H1 (cell line): ENCODE measurements around the gene RASSF9. TPM values are rescaled to one million over a fixed set of nuclear protein-coding genes. Genes with fewer than 3 reads are reported as not detected.

Source experiments
- CTCF ChIA-PET: fragments of 300-600 bp; sonication (Branson Sonifier 250); formaldehyde crosslinking; loops from one replicate; lab custom pipeline; 2021; ENCODE audit not compliant: partially characterized antibody; lab: Charles Lee
- POLR2A ChIA-PET: fragments of 300-600 bp; sonication (Branson Sonifier 250); formaldehyde crosslinking; loops from one replicate; lab custom pipeline; 2021; ENCODE audit warnings: inconsistent platforms; ENCODE audit not compliant: partially characterized antibody; lab: Charles Lee
- DNase-seq, 2 experiments: peaks; one replicate each; pipeline versions ENCODE4 v3.0.0 to v3.0.0-alpha.2; 2010 to 2022; ENCODE audit warnings: low spot score in 2 of 2, low read depth in 1 of 2, mixed read lengths in 1 of 2
- FAIRE-seq: peaks from 2 replicates; lab custom pipeline; 2011; peaks lifted over from hg19 to GRCh38; lab: Jason Lieb, UNC
- H2AFZ ChIP-seq: 2 replicates; pipeline ENCODE4 v1.8.1; 2012; ENCODE audit warnings: low read length, inconsistent platforms
- H2AK5ac ChIP-seq: 2 replicates; pipeline ENCODE4 v1.6.1; 2013; ENCODE audit warnings: low read depth, low read length
- H2BK120ac ChIP-seq: replicated peaks from 2 replicates; pipeline ENCODE3; 2013; ENCODE audit warnings: low read depth, low read length, inconsistent platforms
- H2BK12ac ChIP-seq: 2 replicates; pipeline ENCODE4 v1.6.1; 2013; ENCODE audit warnings: low read depth, low read length
- H2BK15ac ChIP-seq: 2 replicates; pipeline ENCODE4 v1.6.1; 2013; ENCODE audit warnings: low read length
- H2BK20ac ChIP-seq: 2 replicates; pipeline ENCODE4 v1.6.1; 2013; ENCODE audit warnings: low read length
- H2BK5ac ChIP-seq: 2 replicates; pipeline ENCODE4 v1.6.1; 2013; ENCODE audit warnings: low read depth, low read length
- H3K14ac ChIP-seq: 2 replicates; pipeline ENCODE4 v1.6.1; 2013; ENCODE audit warnings: inconsistent platforms; ENCODE audit not compliant: insufficient read length
- H3K18ac ChIP-seq: 2 replicates; pipeline ENCODE4 v1.6.1; 2013; ENCODE audit warnings: low read length; ENCODE audit errors: extremely low read depth
- H3K23ac ChIP-seq: 2 replicates; pipeline ENCODE4 v1.6.1; 2013; ENCODE audit warnings: inconsistent platforms; ENCODE audit not compliant: insufficient read length
- H3K23me2 ChIP-seq: 2 replicates; pipeline ENCODE4 v1.6.1; 2013; ENCODE audit warnings: low read depth, low read length
- H3K27ac ChIP-seq: 2 replicates; pipeline ENCODE4 v1.6.1; 2011; ENCODE audit warnings: low read depth, low read length, inconsistent platforms
- H3K27me3 ChIP-seq, 4 experiments: replicated peaks in 1 of 4; 1 replicate in 1 of 4; 2 replicates in 3 of 4; pipeline versions ENCODE4 v1.6.1 to v1.8.1; 2011 to 2013; ENCODE audit warnings: low read length in 3 of 4, mild to moderate bottlenecking in 3 of 4, inconsistent platforms in 2 of 4, mixed read lengths in 2 of 4, moderate library complexity in 1 of 4; ENCODE audit not compliant: control insufficient read depth in 3 of 4, insufficient read depth in 3 of 4; ENCODE audit errors: extremely low read depth in 1 of 4
- H3K36me3 ChIP-seq, 4 experiments: 2 replicates each; pipeline versions ENCODE4 v1.6.1 to v1.8.1; 2011 to 2013; ENCODE audit warnings: mild to moderate bottlenecking in 4 of 4, low read length in 3 of 4, moderate library complexity in 2 of 4, control low read depth in 1 of 4, inconsistent platforms in 1 of 4; ENCODE audit not compliant: insufficient read depth in 4 of 4, control insufficient read depth in 2 of 4
- H3K4ac ChIP-seq: replicated peaks from 2 replicates; pipeline ENCODE3; 2013; ENCODE audit warnings: low read length, low read depth, mixed read lengths, inconsistent platforms; ENCODE audit not compliant: insufficient read length
- H3K4me1 ChIP-seq, 4 experiments: replicated peaks in 1 of 4; 1 replicate in 1 of 4; 2 replicates in 3 of 4; pipeline versions ENCODE4 v1.6.1 to v1.8.1; 2011 to 2013; ENCODE audit warnings: low read length in 3 of 4, inconsistent platforms in 2 of 4, mixed read lengths in 1 of 4; ENCODE audit not compliant: insufficient read depth in 4 of 4, control insufficient read depth in 3 of 4
- H3K4me2 ChIP-seq, 2 experiments: 2 replicates each; pipeline versions ENCODE4 v1.6.1 to v1.8.1; 2011 to 2013; ENCODE audit warnings: low read depth in 2 of 2, low read length in 2 of 2, control low read depth in 1 of 2, inconsistent platforms in 1 of 2, mild to moderate bottlenecking in 1 of 2; ENCODE audit not compliant: insufficient read depth in 1 of 2
- H3K4me3 ChIP-seq, 4 experiments: fragments of 200-600, 300-600 bp in 1 of 4; sonication (generic), shearing (Covaris generic), sonication (Bioruptor Twin) in 1 of 4; 2 replicates each; pipeline versions ENCODE4 v1.5.1 to v1.8.1; 2011 to 2016; ENCODE audit warnings: low read length in 4 of 4, low read depth in 3 of 4, control low read depth in 2 of 4, inconsistent platforms in 2 of 4, mild to moderate bottlenecking in 2 of 4, mixed read lengths in 1 of 4, moderate library complexity in 1 of 4; ENCODE audit not compliant: insufficient read depth in 2 of 4; ENCODE audit errors: extremely low read depth in 1 of 4
- H3K56ac ChIP-seq: replicated peaks from 2 replicates; pipeline ENCODE3; 2013; ENCODE audit warnings: low read depth, mild to moderate bottlenecking, mixed read lengths, low read length, inconsistent platforms; ENCODE audit not compliant: insufficient read length
- H3K79me1 ChIP-seq: 2 replicates; pipeline ENCODE4 v1.6.1; 2013; ENCODE audit warnings: low read depth, low read length, control low read depth
- H3K79me2 ChIP-seq, 2 experiments: 2 replicates each; pipeline versions ENCODE4 v1.6.1 to v1.8.1; 2012 to 2013; ENCODE audit warnings: low read length in 2 of 2, mild to moderate bottlenecking in 2 of 2, inconsistent platforms in 1 of 2; ENCODE audit not compliant: insufficient read depth in 2 of 2, control insufficient read depth in 1 of 2
- H3K9ac ChIP-seq, 4 experiments: replicated peaks in 1 of 4; 1 replicate in 1 of 4; 2 replicates in 3 of 4; pipeline versions ENCODE4 v1.6.1 to v1.8.1; 2011 to 2013; ENCODE audit warnings: low read depth in 3 of 4, low read length in 3 of 4, control low read depth in 2 of 4, mild to moderate bottlenecking in 2 of 4, moderate library complexity in 2 of 4, inconsistent platforms in 1 of 4; ENCODE audit errors: extremely low read depth in 1 of 4
- H3K9me3 ChIP-seq, 2 experiments: 2 replicates each; pipeline versions ENCODE4 v1.6.1 to v1.8.1; 2012 to 2013; ENCODE audit warnings: mild to moderate bottlenecking in 2 of 2, moderate library complexity in 2 of 2, control low read depth in 1 of 2, inconsistent platforms in 1 of 2, low read depth in 1 of 2, low read length in 1 of 2, mixed read lengths in 1 of 2; ENCODE audit not compliant: insufficient read depth in 2 of 2
- H4K20me1 ChIP-seq, 2 experiments: replicated peaks in 1 of 2; 2 replicates each; pipeline versions ENCODE3 to v1.8.1; 2011 to 2013; ENCODE audit warnings: inconsistent platforms in 2 of 2, low read length in 2 of 2, mild to moderate bottlenecking in 1 of 2; ENCODE audit not compliant: insufficient read depth in 2 of 2, control insufficient read depth in 1 of 2
- H4K5ac ChIP-seq: 2 replicates; pipeline ENCODE4 v1.6.1; 2013; ENCODE audit warnings: low read length, low read depth, mixed read lengths, inconsistent platforms; ENCODE audit not compliant: insufficient read length
- H4K8ac ChIP-seq: 2 replicates; pipeline ENCODE4 v1.8.0; 2013; ENCODE audit warnings: mild to moderate bottlenecking, moderate library complexity, low read length, inconsistent platforms; ENCODE audit not compliant: insufficient read depth; ENCODE audit errors: extremely low read depth
- H4K91ac ChIP-seq: replicated peaks from 2 replicates; pipeline ENCODE3; 2013; ENCODE audit warnings: low read length, mixed read lengths, inconsistent platforms; ENCODE audit not compliant: insufficient read length
- ATF2 ChIP-seq: IDR thresholded peaks from 2 replicates; pipeline ENCODE4 v1.6.1; 2012; ENCODE audit warnings: low read length, inconsistent platforms
- CHD2 ChIP-seq: IDR thresholded peaks from 2 replicates; pipeline ENCODE4 v1.6.1; 2012; ENCODE audit warnings: low read length, improper control_type of control experiment
- CREB1 ChIP-seq: IDR thresholded peaks from 2 replicates; pipeline ENCODE4 v1.6.1; 2012; ENCODE audit warnings: inconsistent platforms
- EGR1 ChIP-seq: IDR thresholded peaks from 2 replicates; pipeline ENCODE4 v1.6.1; 2011; ENCODE audit warnings: low read depth, low read length, borderline replicate concordance
- EP300 ChIP-seq, 2 experiments: IDR thresholded peaks; 1 replicate in 1 of 2; 2 replicates in 1 of 2; pipeline ENCODE4 v1.6.1; 2011 to 2012; ENCODE audit warnings: low read depth in 2 of 2, low read length in 2 of 2, mild to moderate bottlenecking in 2 of 2, borderline replicate concordance in 1 of 2, inconsistent platforms in 1 of 2, moderate library complexity in 1 of 2
- JUN ChIP-seq: IDR thresholded peaks from 2 replicates; pipeline ENCODE4 v1.6.1; 2011; ENCODE audit warnings: low read depth, mild to moderate bottlenecking, improper control_type of control experiment, low read length
- NANOG ChIP-seq: IDR thresholded peaks from 2 replicates; pipeline ENCODE4 v1.6.1; 2011; ENCODE audit warnings: low read length, low read depth, mild to moderate bottlenecking, inconsistent platforms; ENCODE audit not compliant: insufficient read depth, poor library complexity, severe bottlenecking
- RNF2 ChIP-seq: fragments of 200-900, 300-1000 bp; sonication (generic); IDR thresholded peaks from 2 replicates; pipeline ENCODE4 v1.7.1; 2016; ENCODE audit warnings: borderline replicate concordance, low read depth, mild to moderate bottlenecking, antibody characterized with exemption, low read length; ENCODE audit not compliant: poor library complexity, severe bottlenecking; ENCODE audit errors: missing control alignments
- SRF ChIP-seq: IDR thresholded peaks from 2 replicates; pipeline ENCODE4 v1.6.1; 2011; ENCODE audit warnings: mild to moderate bottlenecking, low read depth, low read length, moderate library complexity
- TAF7 ChIP-seq: optimal IDR thresholded peaks from 2 replicates; pipeline ENCODE3; 2011; ENCODE audit warnings: low read depth, mild to moderate bottlenecking, inconsistent platforms, low read length, moderate library complexity, borderline replicate concordance
- polyA plus RNA-seq, 7 experiments: library from polyadenylated mRNA; depleted of rRNA in 3 of 7; stranded (reverse) in 5 of 7; unstranded in 2 of 7; fragments of >200 nt in 5 of 7; fragments of 200-250 nt in 2 of 7; gene quantifications; 1 replicate in 5 of 7; 2 replicates in 1 of 7; 4 replicates in 1 of 7; pipeline versions ENCODE4 v1.2.1 to v1.2.3, GENCODE V29; 2011 to 2013; ENCODE audit warnings: missing spikeins in 2 of 7, mixed read lengths in 2 of 7
- total RNA-seq: library from RNA; stranded (reverse); fragmentation: NEBNext Ultra II Directional; extraction: Animal tissue kit (Norgen Biotek cat#: 25700); gene quantifications from 2 replicates; pipeline ENCODE4 v1.2.1, GENCODE V29; 2021

Gene RASSF9
- total and polyA plus RNA-seq, 2 of the 8 experiments (the other 6 are each of a cell fraction or from before 2014, with no cell fraction given), result 0.06 to 0.39 TPM

- Histone ChIP-seq H3K4ac (no peak overlapping the region), H2BK5ac (no peak overlapping the region), H3K36me3 (no peaks in the 10 kb centered on the region), H3K9me3 (no peaks in the 10 kb centered on the region), H4K20me1 (no peaks in the 10 kb centered on the region), H3K79me1 (no peaks in the 10 kb centered on the region), H4K8ac (no peak overlapping the region), H3K23ac (no peak overlapping the region), H3K4me2 (no peak overlapping the region), H3K56ac (no peak overlapping the region), H2BK20ac (no peak overlapping the region), H3K27me3 (no peaks in the 10 kb centered on the region), H3K27ac (no peak overlapping the region), H3K4me3 (no peak overlapping the region), H3K14ac (no peak overlapping the region), H3K9ac (no peak overlapping the region), H3K79me2 (no peaks in the 10 kb centered on the region), H2BK15ac (no peak overlapping the region), H4K91ac (no peak overlapping the region), H4K5ac (no peak overlapping the region), H3K4me1 (no peaks in the 10 kb centered on the region), H2AK5ac (no peak overlapping the region), H2AFZ (no peak overlapping the region), H3K23me2 (no peaks in the 10 kb centered on the region), H2BK120ac (no peak overlapping the region), H2BK12ac (no peak overlapping the region), H3K18ac (no peak overlapping the region)
- DNase-seq, result no peak
- POLR2A ChIA-PET, result no interaction called here
- FAIRE-seq, result no peak
- CTCF ChIA-PET, result interaction anchor here (1.0 to 2.8 kb wide), 2 partner anchors 19 to 53 kb away, joined by 3 to 17 read pairs; no protein-coding TSS in a partner anchor
- TF ChIP-seq EGR1 (no peak), TAF7 (no peak), NANOG (no peak), RNF2 (no peak), JUN (no peak), CREB1 (no peak), EP300 (IDR thresholded peaks at IDR 0.05; ENCODE audit: borderline replicate concordance in 1 of 2, low read depth in 2 of 2, low read length in 2 of 2) (no peak), SRF (no peak), CHD2 (no peak), ATF2 (no peak)
These were observed 22.1 kb downstream of the RASSF9 start for GRCh38 chr12:85814071-85814470.
